HG02870 (cell line): ENCODE results near the gene CSHL1.
"Not testable (repeated sequence)": the region's sequence is repeated elsewhere in the genome, so short reads cannot be mapped to it uniquely, and the experiment has no call there.

ENCODE experiments used
- ATAC-seq: cut with Tn5 transposase; IDR thresholded peaks from one replicate; pipeline ENCODE4 v1.9.1; 2021; ENCODE audit warnings: mild to moderate bottlenecking, moderate library complexity; ENCODE audit not compliant: unreplicated experiment

The CSHL1 gene

GRCh38 chr17:63892316-63893037 is 18.6 kb downstream of the CSHL1 start:
- not testable (repeated sequence) for ATAC-seq

GRCh38 chr17:63889026-63889848 is 21.8 kb downstream of the CSHL1 start:
- not testable (repeated sequence) for ATAC-seq

GRCh38 chr17:63885119-63885518 is 25.9 kb downstream of the CSHL1 start:
- not testable (repeated sequence) for ATAC-seq

- not testable (repeated sequence) for ATAC-seq
Measured at GRCh38 chr17:63882626-63883126, 28.4 kb downstream of the CSHL1 start.

GRCh38 chr17:63881935-63882601 is 29.0 kb downstream of the CSHL1 start, which contains the start of gene GH2:
Gene GH2 (minus strand): TSS chr17:63881944. CDS start chr17:63881801, 143 bp downstream.
- no peak for ATAC-seq

GRCh38 chr17:63881337-63881736 is 29.7 kb downstream of the CSHL1 start:
- ATAC-seq = not testable (repeated sequence)

GRCh38 chr17:63880706-63881105 is 30.4 kb downstream of the CSHL1 start:
- ATAC-seq = no peak

GRCh38 chr17:63878413-63878812 is 32.6 kb downstream of the CSHL1 start:
- ATAC-seq = not testable (repeated sequence)

- ATAC-seq = not testable (repeated sequence)
Measured at GRCh38 chr17:63874693-63875092, 36.4 kb downstream of the CSHL1 start.

GRCh38 chr17:63874061-63874626 is 36.9 kb downstream of the CSHL1 start:
- ATAC-seq = not testable (repeated sequence)

- ATAC-seq = not testable (repeated sequence)
Measured at GRCh38 chr17:63873577-63873976, 37.5 kb downstream of the CSHL1 start, which contains the start of gene CSH2. Gene CSH2 (minus strand): TSS chr17:63873677. CDS start chr17:63873614, 63 bp downstream.

- ATAC-seq = not testable (repeated sequence)
Measured at GRCh38 chr17:63871646-63872365, 39.3 kb downstream of the CSHL1 start.

- ATAC-seq = not testable (repeated sequence)
Measured at GRCh38 chr17:63870292-63870665, 40.8 kb downstream of the CSHL1 start.

- ATAC-seq = not testable (repeated sequence)
Measured at GRCh38 chr17:63869491-63870291, 41.4 kb downstream of the CSHL1 start.

- not testable (repeated sequence) for ATAC-seq
Measured at GRCh38 chr17:63866625-63867024, 44.4 kb downstream of the CSHL1 start.
